ENCODE measurements around the gene REEP3. TPM values are rescaled to one million over a fixed set of nuclear protein-coding genes. Genes with fewer than 3 reads are reported as not detected.

The REEP3 gene
- total RNA-seq, 2 donors from 2014 or later: 30.7 to 33.0 TPM

GRCh38 chr10:63665670-63666134 lies 144.5 kb downstream of the REEP3 start:
- H3K36me3 Mint-ChIP-seq (ENCODE audit: low read depth): no peaks in the 10 kb centered on the region

GRCh38 chr10:63666836-63667383 lies 145.7 kb downstream of the REEP3 start:
- Mint-ChIP-seq H3K4me1 (peaks cover 18% of the 10 kb centered on the region), H3K27ac (no peak overlapping the region), H3K9me3 (peaks cover 2% of the 10 kb centered on the region), H3K27me3 (ENCODE audit: insufficient read depth) (no peaks in the 10 kb centered on the region), H3K4me3 (no peak overlapping the region), H3K36me3 (ENCODE audit: low read depth) (no peaks in the 10 kb centered on the region)
- H3K4me1 ChIP-seq (ENCODE audit: control insufficient read depth, insufficient read depth, low read length): no peaks in the 10 kb centered on the region
- H3K9ac ChIP-seq (ENCODE audit: extremely low read depth, low read length, poor library complexity, severe bottlenecking): no peak overlapping the region
- TF ChIP-seq CTCF (conservative IDR thresholded peaks at IDR 0.05): no peak
- WGBS, 2 experiments (ENCODE audit: insufficient coverage in 1 of 2, insufficient read length in 1 of 2): 93% methylated on average over 4 of the region's 4 CpGs; no CpG with 5 or more reads in 1 of the 2 experiments
- no peaks in the 10 kb centered on the region for H3K27me3 ChIP-seq (ENCODE audit: control insufficient read depth, insufficient read depth, low read length, poor library complexity, severe bottlenecking)
- H3K27ac ChIP-seq (ENCODE audit: low read depth, low read length): no peak overlapping the region
- H3K9me3 ChIP-seq (ENCODE audit: control insufficient read depth, low read length): no peaks in the 10 kb centered on the region
- H3K36me3 ChIP-seq (ENCODE audit: control insufficient read depth, insufficient read depth, low read length): no peaks in the 10 kb centered on the region
- DNase-seq: no peak
- no peak overlapping the region for H3K4me3 ChIP-seq (ENCODE audit: low read length)

More at GRCh38 chr10:63665670-63666134, 144.5 kb downstream of the REEP3 start:
- no peaks in the 10 kb centered on the region for H3K27me3 ChIP-seq (ENCODE audit: control insufficient read depth, insufficient read depth, low read length, poor library complexity, severe bottlenecking)
- no peak overlapping the region for H3K9ac ChIP-seq (ENCODE audit: extremely low read depth, low read length, poor library complexity, severe bottlenecking)
- H3K4me1 Mint-ChIP-seq: peaks cover 6% of the 10 kb centered on the region
- TF ChIP-seq CTCF (conservative IDR thresholded peaks at IDR 0.05): no peak
- no peak overlapping the region for H3K4me3 Mint-ChIP-seq
- WGBS, 2 experiments (ENCODE audit: insufficient coverage in 1 of 2, insufficient read length in 1 of 2): 93 to 96% methylated on average over 2 to 4 of the region's 4 CpGs
- DNase-seq: no peak
- no peak overlapping the region for H3K27ac Mint-ChIP-seq
- H3K4me1 ChIP-seq (ENCODE audit: control insufficient read depth, insufficient read depth, low read length): no peaks in the 10 kb centered on the region
- H3K9me3 ChIP-seq (ENCODE audit: control insufficient read depth, low read length): no peaks in the 10 kb centered on the region
- H3K27ac ChIP-seq (ENCODE audit: low read depth, low read length): no peak overlapping the region
- H3K36me3 ChIP-seq (ENCODE audit: control insufficient read depth, insufficient read depth, low read length): no peaks in the 10 kb centered on the region
- H3K27me3 Mint-ChIP-seq (ENCODE audit: insufficient read depth): no peaks in the 10 kb centered on the region
- no peak overlapping the region for H3K4me3 ChIP-seq (ENCODE audit: low read length)
- peaks cover 2% of the 10 kb centered on the region for H3K9me3 Mint-ChIP-seq

- Mint-ChIP-seq H3K27ac (no peak overlapping the region), H3K4me1 (peaks cover 27% of the 10 kb centered on the region), H3K4me3 (no peak overlapping the region), H3K9me3 (no peaks in the 10 kb centered on the region), H3K27me3 (ENCODE audit: insufficient read depth) (no peaks in the 10 kb centered on the region), H3K36me3 (ENCODE audit: low read depth) (no peaks in the 10 kb centered on the region)
- H3K9me3 ChIP-seq (ENCODE audit: control insufficient read depth, low read length): no peaks in the 10 kb centered on the region
- H3K4me1 ChIP-seq (ENCODE audit: control insufficient read depth, insufficient read depth, low read length): no peaks in the 10 kb centered on the region
- WGBS, 2 experiments (ENCODE audit: insufficient coverage in 1 of 2, insufficient read length in 1 of 2): 100% methylated on average over 1 to 3 of the region's 3 CpGs
- H3K27me3 ChIP-seq (ENCODE audit: control insufficient read depth, insufficient read depth, low read length, poor library complexity, severe bottlenecking): no peaks in the 10 kb centered on the region
- no peak for TF ChIP-seq CTCF (conservative IDR thresholded peaks at IDR 0.05)
- H3K36me3 ChIP-seq (ENCODE audit: control insufficient read depth, insufficient read depth, low read length): no peaks in the 10 kb centered on the region
- no peak overlapping the region for H3K27ac ChIP-seq (ENCODE audit: low read depth, low read length)
- no peak overlapping the region for H3K4me3 ChIP-seq (ENCODE audit: low read length)
- no peak for DNase-seq
- no peak overlapping the region for H3K9ac ChIP-seq (ENCODE audit: extremely low read depth, low read length, poor library complexity, severe bottlenecking)
These were observed 146.6 kb downstream of the REEP3 start for GRCh38 chr10:63667596-63668480.
